Retinal pigment epithelial cell (primary cell): Measurements from ENCODE around the gene ATP2B3.

Source experiments
- DNase-seq: peaks from one replicate; pipeline ENCODE4 v3.0.0-alpha.2; 2010; ENCODE audit warnings: low read depth
- H3K4me3 ChIP-seq: 2 replicates; pipeline ENCODE4 v1.5.1; 2011; ENCODE audit warnings: mild to moderate bottlenecking, low read length, control low read depth, moderate library complexity
- TF ChIP-seq, protein P1 (sequence below): conservative IDR thresholded peaks from 2 replicates; pipeline ENCODE4 v1.5.1; 2011; ENCODE audit warnings: low read depth, low read length, control low read depth, inconsistent platforms

ATP2B3 gene

DNA sequence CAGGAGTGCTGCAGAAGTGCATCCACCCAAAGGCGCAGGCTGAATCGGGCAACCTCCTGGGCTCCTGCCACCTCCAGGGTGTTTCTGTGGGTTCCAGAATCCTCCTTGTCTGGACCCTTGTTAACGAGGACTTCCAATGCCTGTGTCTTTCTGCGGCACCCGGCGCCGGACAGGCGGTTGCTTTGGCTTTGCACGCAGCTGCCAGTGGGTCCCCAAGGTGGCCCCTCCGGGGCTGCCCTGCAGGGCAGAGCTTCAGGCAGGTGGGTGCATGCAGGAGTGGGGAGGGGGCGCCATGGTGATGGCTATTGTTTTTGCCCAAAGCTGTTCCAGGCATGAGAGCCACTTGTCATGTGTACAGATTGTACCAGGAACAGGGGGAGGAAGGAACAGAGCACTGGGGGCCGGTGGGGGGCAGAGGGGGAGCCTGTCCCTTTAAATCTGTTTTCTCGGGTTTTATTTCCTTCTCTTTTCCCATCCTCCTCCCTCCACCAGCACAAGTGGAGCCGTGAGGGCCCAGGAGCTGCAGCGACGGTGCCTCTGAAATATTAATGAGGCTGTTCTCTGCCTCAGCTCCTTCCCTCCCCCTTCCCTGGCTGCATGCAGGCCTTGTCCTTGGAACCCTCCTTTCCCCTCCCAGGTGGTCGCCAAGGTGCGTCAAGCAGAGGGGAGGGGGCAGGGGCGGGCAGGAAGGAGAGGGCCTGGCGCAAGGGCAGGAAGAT is 13.1 kb downstream of the ATP2B3 start:
- TF ChIP-seq, protein P1, sequence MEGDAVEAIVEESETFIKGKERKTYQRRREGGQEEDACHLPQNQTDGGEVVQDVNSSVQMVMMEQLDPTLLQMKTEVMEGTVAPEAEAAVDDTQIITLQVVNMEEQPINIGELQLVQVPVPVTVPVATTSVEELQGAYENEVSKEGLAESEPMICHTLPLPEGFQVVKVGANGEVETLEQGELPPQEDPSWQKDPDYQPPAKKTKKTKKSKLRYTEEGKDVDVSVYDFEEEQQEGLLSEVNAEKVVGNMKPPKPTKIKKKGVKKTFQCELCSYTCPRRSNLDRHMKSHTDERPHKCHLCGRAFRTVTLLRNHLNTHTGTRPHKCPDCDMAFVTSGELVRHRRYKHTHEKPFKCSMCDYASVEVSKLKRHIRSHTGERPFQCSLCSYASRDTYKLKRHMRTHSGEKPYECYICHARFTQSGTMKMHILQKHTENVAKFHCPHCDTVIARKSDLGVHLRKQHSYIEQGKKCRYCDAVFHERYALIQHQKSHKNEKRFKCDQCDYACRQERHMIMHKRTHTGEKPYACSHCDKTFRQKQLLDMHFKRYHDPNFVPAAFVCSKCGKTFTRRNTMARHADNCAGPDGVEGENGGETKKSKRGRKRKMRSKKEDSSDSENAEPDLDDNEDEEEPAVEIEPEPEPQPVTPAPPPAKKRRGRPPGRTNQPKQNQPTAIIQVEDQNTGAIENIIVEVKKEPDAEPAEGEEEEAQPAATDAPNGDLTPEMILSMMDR: no peak
- no peak for DNase-seq
- no peak overlapping the region for H3K4me3 ChIP-seq

DNA sequence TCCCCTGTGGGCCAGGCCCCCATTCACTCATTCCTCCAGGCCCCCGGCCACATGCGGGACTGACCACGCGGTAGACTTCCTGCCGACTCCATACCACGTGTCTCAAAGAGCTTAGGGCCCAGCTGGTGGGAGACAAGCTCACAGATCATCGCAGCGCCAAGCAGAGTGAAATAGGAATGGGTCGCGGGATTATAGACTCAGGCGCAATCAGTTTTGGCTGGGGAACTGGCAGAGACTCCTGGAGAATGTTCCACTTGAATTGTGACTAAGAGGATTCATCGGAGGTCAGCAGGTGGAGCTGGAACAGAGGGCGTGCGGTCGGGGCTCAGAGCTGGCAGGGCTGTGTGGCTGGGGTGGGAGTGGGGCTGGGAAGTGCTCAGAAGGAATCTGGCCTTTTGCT is 15.6 kb downstream of the ATP2B3 start:
- TF ChIP-seq, protein P1: no peak
- peak; percentile 17 for DNase-seq
- no peak overlapping the region for H3K4me3 ChIP-seq

DNA sequence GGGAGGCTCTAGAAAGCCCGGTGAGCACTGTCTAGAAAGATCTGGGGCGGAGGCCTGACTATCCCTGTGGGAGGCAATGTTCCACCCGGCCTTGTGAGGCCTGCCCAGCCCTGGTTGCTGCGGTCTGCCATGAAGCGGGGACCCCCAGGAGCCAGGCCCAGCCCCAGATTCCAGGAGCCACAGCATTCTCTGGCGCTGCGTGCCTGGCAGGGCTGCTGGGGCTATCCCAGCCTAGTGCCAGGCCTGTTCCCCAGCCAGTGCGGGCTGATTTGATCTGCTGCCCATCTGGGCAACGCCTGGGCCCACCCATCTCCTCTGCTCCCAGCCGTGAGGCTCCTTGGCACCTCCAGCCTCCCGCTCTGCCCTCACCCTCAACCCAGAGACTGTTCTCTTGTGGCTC is 19.6 kb downstream of the ATP2B3 start:
- no peak overlapping the region for H3K4me3 ChIP-seq
- TF ChIP-seq, protein P1: no peak

DNA sequence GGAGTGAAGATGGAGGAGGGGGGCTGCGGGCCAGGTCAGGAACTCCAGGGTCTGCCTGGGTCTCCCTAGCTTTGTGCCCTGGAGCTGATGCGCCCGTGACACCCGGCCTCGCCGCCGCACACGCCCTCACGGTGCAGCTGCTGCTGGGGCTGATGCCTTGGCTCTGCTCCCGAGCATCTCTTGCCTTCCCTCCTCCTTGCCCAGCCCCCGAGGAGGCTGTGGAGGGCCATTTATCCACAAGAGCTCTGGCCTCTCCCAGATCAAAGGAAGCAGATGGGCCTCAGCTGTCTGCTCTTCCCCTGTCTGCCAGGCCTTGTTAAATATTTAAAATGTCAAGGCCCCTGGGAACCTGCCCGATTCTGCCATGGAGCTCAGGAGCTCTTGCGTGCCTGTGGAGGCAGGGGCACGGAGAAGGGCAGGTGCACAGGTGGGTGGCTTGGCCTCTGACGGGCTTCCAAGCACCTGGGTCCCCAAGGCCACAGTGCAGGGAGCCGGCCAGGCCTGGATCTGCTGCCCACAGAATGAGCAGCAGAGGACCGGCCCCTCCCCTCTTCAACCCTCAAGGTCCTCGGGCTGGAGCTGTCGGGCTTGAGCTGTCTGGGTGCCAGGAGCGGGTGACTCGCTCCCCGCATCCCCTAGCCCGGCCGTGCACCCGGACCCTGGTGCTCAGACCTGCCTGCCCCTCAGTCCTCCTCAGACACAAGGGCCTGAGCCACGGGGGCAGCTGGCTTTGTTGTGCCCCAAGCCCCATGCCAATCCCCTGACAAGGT is 20.3 kb downstream of the ATP2B3 start:
- no peak overlapping the region for H3K4me3 ChIP-seq
- no peak for DNase-seq
- TF ChIP-seq, protein P1: no peak

More for the DNA sequence above, 19.6 kb downstream of the ATP2B3 start:
- no peak for DNase-seq

DNA sequence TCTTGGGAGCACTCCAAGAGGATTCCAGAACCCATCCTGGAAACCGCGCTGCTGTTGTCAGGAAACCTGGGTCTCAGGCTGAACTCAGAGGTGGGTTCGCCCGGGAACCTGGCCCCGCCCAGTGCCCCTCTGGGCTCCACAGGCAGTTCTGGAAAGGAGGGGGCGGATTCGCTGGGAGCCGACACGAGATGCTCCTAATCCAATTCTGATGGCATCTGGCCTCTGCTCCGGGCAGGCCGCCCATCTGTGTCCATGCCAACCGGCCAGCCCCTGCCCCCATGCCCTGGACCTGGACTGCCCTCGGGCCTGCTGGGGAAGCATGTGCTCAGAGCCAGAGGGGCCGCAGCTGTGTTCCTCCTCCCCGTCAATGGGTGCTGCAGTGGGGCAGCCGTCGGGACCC is 21.0 kb downstream of the ATP2B3 start:
- no peak overlapping the region for H3K4me3 ChIP-seq
- DNase-seq: no peak
- TF ChIP-seq, protein P1: no peak

DNA sequence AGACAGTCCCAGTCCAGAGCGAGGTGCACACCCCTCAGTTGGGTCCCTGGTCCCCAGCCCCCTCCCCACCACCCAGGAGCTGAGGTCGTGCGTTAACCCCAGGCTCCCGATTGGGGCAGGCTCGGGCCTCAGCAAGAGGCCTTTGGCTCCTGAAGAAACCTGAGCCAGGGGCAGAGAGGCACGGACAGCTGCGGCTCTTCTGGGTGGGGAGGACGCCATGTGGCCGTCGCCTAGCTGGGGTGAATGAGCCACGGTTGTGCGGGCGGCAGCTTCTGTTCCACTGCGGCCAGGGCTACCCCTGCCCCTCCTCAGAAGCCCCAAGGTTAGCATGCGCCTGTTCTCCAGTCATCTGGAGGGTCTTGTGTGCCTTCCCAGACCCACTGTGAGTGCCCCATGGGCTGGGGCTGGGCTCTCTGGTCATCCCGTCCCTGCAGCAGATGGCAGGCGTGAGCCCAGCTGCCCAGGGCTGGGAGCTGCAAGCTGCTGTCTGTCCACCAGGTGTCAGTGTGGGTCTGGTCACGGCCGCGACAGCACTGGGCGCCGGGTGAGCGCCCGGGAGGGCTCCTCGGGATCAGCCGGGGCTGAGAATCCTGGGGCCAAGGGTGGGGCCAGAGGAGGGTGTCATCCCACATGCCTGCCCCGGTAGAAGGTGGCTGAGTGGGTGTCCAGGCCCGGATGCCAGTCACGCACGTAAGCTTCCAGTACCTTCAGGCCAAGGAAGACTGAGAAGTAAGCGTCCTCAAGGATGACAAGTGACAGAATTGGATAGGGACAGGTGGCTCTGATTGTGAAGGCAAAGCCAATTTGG is 21.9 kb downstream of the ATP2B3 start:
- H3K4me3 ChIP-seq: no peak overlapping the region
- DNase-seq: no peak
- TF ChIP-seq, protein P1: peak; percentile 92
